Stimulated activated CD8-positive, alpha-beta memory T cell treated with anti-CD3 and anti-CD28 coated beads, Interleukin-4, amount 100 ng/mL, for 1 hour (primary cell): ENCODE measurements around the gene TGFBI.

Source experiments
- DNase-seq, 2 donors: peaks; one replicate each; pipeline ENCODE4 v3.0.0-alpha.2; 2020; ENCODE audit warnings: low read depth in 2 of 2, low spot score in 1 of 2

TGFBI gene

DNA sequence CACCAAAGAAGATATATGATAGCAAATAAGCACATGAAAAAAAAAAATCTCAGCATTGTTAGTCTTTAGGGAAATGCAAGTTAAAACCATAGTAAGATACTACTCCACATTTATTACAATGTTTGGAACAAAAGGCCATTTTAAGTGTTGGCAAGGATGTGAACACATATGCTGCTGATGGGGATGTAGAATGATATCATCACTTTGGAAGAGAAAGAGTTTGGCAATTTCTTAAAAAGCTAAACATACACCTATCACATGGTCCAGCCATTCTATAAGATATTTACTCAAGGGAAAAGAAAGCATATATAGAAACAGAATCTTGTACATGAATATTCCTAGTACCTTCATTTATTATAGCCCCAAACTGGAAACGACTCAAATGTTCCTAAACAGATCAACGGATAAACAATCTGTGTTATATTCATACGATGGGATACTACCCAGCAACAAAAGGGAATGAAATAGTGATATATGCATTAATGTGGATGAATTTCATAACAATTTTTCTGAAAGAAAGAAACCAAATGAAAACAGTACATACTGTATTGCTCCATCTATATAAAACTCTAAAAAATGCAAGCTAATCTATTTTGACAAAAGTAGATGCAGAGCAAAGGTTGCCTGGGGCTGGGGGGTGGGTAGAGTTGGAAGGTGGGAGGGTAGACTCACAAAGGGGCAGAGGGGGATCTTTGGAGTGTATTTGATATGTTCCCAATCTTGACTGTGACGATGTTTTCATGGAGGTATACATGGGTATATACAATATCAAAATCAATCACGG is 58.2 kb downstream of the TGFBI start:
- no peak for DNase-seq

DNA sequence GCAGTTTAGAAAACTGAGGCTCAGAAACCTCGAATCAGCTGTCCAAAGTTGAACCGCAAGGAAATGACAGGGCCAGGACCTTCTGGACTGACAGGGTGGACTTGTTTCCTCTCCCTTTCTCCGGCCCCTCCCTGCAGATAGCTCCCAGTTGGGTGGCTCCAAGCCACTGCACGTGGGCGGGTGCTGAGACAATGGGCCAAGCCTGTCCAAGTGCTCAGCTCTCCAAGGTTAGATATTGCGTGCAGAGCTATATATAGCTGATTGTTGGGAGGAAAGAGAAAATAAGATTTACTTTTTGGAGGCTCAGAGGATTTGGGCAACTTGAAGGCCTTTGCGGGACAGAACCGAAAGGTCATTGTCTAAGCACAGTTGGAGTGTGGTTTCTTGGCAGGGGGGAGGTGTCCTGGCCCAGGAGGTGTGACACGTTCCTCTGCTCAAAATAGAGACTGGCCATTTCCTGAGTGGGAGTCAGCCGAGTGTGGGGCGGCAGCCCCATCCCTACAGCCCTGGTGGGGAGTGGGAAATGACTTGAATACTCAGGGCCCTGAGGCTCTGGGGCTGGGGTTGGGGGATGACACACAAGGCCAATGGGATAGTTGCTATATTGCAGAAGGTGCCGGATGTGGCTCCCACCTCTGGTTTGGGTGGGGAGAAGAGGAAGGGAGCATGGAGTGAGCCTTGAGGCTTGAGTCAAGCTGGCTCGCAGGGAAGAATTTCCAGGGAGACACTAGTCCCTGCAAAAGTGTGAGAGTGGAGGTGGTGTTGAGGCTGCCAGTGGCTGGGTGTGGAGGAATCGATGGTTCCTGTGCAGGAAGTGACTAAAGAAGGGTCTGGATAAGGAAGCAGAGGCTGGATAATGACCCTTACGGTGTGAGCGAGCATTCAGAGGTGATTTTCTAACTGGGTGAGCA is 59.4 kb downstream of the TGFBI start:
- no peak for DNase-seq

DNA sequence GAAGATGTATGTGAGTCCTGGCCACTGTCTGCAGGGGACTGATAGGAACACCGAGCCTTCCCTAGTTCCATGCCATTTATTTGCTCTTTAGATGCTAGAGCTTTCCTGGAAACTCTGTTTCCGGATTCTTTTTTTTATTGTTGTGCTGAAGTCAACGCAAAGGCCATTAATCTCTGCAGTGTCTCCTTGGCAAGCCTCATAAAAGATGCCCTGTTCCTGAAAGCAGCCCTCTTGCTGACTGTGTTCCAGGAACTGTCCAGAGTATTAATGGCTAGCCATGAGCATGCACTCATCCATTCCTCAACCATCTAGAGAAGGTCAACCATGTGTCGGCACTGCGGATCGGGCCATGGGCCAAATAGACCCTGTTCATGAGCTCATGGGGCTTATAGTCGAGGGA is 61.0 kb downstream of the TGFBI start:
- no peak for DNase-seq

DNA sequence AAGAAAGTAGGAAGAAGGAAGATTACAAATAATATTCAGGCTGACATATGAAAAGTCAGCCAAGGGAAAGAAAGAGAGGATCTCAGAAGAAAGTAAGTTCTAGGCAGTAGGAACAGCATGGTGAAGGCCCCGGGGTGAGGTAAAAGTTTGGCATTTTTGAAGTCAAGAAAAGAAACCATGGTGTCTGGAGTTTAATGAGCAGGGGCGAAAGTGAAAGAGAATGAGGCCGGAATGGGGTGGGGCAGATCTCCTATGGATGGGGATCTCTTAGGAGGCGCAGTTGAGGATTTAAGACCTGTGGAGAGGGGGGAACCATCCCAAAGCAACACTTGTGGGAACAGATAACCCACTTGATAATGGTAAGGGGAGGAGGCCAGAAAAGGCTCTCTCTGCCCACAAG is 61.5 kb downstream of the TGFBI start:
- DNase-seq, result no peak

DNA sequence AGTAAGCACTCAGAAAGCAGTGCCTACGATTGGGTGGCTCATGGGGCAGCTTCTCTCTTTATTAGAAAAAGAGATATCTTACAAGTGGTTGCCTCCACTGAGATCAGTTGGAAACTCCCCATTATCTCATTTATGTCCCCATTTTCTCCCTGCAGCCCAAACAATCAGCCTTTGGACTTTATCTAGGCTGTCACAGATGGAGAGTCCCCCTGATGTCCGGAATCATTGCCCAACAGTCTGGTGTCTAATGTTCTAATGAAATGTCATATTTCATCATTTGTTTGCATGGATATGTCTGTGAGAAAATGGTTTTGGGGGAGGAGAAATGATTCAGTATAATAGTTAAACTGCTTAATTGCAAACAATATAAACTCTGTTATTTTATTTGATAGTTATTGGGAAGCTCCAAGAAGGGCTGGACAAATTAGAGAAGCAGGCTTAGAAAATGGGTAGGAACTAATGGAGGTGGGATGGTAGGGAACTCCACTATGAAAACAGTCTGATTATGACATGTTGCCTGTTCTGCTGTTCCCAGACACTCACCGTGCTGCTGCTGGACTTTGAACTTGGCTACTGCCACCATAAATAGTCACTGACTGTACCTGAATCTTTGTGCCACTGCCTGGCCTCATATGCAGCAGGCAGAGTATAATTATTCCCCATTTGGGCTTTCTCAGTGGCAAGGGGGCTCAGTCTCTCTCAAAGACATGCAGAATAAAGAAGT is 65.6 kb downstream of the TGFBI start:
- DNase-seq, result no peak

DNA sequence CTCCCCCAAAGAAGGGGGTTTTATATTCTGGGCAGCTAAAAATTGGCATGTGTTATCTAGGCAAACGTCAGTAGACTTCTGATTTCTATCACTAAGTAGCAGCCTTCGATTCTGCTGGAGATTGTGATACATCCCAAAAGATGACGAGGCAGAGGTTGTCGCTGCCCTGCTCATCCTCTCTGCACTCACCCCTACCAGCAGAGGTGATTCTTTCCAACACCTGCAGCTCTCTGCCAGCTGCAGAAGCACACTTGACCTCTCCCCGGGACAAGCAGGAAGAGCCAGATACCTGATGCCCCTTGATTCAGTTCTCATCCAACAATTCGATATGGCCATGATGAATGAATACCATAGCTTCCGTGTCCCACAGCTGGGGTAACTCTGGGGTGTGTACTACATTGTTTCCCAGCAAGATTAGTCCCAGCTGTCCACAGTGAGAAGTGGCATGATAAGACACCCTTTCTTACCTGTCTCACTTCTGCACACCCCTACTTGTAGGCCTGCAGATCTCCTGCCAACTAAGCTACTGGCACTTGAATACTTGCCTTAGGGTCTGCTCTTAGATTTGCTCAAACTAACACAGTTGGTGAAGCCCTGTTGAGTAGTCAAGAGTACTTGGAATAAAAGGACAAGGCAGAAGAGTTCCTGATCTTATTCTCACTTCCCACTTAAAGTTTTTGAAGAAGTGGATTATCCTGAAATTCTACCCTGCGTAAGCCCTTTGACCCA is 66.3 kb downstream of the TGFBI start:
- DNase-seq, result no peak

DNA sequence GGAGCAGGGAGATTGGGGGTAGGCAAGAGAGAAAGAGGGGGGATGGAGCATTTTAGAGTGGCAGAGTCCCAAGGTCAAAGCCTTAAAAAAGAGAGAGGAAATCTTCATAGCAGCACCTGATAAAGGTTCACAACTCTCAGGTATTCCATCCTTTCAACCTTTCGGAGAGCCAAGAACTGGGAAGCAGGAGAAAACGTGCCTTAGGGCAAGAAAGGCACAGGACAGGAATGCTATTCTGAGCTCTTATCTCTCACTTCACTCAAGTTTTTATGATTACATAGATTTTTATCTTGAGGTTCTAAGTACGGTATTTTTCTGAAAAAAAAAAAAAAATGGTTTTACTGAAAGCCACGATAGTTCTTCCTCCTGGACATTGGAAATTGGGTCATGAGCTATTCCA is 69.4 kb downstream of the TGFBI start:
- DNase-seq, result no peak

DNA sequence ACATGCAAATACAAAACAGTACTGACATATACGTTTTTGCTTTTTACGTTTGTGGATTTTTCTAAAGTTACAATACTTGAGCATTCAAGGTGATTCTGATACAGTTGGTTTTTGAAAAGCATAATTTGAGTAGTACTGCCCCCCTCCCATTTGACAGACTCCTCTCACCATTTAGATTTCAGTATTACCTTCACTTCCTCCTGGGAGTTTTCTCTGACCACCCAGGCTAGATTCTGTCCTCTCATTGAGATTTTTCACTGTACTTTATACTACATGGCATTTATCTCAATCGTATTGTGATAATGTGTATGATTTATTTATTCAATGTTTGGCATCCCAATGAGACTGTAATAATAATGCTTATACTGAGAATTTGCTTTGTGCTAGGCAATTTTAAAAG is 71.1 kb downstream of the TGFBI start:
- DNase-seq, result no peak

DNA sequence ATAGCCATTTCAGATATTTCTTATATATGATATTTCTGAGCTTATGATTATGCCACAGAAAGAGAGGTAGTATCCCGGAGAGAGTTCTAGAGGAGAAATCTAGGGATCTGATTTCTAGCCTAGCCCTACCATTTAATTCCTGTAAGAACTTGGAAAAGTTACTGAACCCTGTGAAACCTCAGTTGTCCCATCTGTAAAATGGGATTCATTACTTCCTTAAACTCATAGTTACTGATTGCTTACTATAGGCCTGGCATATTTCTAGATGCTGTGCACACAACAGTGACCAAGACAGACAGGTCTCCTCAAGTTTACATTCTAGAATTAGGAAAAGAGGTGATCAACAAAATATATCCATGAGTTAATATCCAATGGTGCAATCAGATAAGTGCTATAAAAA is 73.1 kb downstream of the TGFBI start:
- DNase-seq, result no peak

DNA sequence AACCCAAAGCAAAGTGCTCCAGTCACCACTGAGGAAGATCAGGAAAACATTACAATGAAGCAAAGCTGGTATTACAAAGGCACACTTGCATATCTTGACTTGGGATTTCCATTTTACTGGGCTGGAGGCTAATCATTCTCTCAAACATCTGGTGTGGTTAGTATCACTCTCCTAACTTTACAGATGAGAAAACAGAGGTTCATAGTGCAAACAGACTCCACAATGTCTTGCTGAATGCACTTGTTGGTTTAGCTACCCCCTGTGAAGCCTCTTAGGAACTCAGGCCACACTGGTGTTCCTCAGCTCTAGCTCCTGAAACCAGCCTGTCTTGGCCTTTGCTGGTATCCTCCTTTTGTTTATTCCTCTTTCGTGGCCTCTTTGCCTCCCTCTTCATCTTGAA is 74.3 kb downstream of the TGFBI start:
- DNase-seq, result no peak

DNA sequence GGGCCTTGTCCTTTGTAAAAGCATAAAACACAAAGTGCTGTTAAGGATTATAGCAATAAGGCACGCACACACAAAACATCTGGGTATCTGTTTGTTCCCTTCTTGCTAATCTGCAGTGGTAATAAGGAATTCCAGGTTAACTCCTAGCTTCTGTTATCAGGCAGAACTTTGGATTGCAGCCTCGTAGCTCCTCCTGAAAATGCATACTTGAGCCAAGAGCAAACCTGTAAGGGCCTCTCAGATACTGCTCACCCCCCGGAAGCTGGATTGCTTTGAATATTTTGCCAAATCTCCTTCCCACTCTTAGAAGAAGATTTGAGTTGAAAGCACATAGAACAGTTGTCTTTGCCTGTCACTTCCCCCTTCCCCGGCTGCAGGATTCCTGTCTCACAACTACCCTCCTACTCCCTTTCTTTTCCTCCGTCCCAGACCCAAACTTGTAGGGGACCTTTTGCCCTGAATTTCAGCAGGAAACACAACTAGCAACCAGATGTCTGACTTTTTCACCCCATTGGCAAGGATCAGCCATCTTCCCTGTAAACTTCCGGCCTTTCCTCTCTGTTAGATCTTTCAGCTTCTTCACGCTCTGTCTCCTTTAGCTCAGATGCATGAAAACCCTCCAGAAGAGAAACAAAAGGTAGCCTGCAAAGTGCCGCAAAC is 75.6 kb downstream of the TGFBI start:
- no peak for DNase-seq

DNA sequence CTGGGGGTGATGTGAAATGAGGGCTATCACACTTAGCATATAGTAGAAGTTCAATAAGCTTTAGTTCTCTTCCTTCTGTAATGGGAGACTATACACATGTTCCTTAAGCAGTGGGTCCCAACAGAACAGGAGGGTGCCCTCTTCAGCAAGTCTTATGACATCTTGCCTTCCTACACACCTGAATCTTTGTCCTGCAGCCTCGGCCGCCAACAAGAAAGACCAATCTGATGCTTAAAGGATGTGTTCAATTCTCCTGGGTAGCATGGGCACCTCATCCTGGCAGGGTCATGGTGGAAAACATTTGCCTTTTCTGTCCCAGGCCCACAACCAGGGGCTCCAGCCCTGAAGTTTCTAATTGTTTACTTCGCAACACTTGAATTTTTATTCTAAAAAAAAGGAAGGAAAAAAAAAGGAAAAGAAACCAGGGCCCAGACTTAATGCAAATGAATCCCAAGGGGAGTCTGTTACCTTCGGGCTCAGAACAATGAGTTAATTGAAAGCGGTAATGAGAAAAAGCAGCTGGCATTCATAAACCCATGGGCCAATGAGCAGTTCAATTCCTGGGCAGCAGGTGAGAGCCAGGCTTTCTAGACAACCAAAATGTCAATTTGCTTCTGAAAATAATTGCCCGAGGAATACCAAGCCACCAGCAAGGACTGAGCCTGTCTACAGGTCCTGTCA is 77.7 kb downstream of the TGFBI start:
- no peak for DNase-seq

DNA sequence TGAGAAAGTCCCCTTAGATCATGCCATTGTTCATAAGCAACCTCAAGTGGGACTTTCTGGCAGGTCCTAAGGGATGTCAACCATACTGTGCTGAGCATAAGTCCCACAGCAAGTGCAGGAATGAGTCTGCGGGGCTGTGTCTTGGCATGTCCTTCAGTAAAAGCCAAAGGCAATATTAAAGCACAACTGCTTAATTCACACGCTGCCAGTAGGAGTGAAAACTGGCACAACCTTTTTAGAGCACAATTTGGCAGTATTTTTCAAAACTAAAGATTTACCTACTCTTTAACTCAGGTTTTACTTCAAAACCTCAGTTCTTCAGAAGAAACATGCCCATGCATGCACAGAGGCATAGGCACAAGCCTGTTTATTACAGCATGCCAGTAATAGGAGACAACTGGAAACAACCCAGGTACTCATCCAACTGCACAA is 79.4 kb downstream of the TGFBI start:
- no peak for DNase-seq

DNA sequence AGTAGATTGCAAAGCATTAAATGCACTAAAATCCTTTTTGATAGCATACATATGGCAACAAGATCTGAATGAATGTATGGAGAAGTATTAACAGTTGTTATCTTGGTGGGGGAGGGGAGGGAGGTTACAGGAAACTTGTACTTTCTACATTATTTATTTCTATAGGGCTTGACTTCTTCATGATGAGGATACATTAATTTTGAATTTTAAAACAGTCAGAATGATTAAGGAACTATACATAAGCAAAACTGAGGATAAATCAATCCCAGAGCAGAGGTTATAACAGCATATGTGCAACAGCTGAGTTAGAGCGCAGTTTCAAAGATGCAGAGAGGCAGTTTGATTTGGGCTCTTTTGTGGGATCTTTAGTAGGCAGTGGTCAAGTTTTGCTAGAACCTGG is 80.0 kb downstream of the TGFBI start:
- DNase-seq, result no peak

DNA sequence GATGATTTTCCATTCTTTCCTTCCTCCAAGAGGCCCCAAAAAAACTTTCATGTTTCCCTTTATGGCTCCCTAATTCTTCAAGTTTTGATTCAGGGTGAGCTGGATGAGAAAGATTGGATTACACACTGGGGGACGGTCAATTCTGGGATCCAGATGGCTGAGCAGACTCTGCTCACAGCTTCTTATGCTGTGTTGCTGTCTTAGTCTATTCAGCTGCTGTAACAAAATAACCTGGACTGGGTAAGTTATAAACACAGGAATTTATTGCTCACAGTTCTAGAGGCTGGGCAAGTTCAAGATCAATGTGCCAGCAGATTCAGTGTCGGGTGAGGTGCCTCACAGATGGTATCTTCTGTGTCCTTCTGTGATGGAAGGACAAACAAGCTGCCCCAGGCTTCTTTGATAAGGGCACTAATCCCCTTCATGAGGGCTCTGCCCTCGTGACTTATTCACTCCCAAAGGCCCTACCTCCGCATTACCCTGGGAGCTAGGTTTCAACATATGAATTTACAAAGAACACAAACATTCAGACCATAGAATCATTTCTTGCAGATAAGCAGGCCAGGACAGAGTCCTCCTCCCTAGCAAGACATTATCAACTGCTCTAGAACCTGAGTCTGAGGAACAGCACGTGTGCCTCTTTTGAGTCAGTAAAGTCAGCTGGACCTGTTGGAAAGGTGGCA is 80.8 kb downstream of the TGFBI start:
- no peak for DNase-seq
